Measurements from ENCODE around the gene PTPRD.

Gene PTPRD

GRCh38 chr9:8431505-8431904 is 2181.3 kb downstream of the PTPRD start:
- in situ Hi-C loops (cut with MboI; ENCODE audit: low sequenced_read_pairs): no loop called here

GRCh38 chr9:8430945-8431344 is 2181.9 kb downstream of the PTPRD start:
- in situ Hi-C loops (cut with MboI; ENCODE audit: low sequenced_read_pairs): no loop called here

GRCh38 chr9:8429768-8430167 is 2183.0 kb downstream of the PTPRD start:
- in situ Hi-C loops (cut with MboI; ENCODE audit: low sequenced_read_pairs): no loop called here

GRCh38 chr9:8429157-8429556 is 2183.6 kb downstream of the PTPRD start:
- in situ Hi-C loops (cut with MboI; ENCODE audit: low sequenced_read_pairs): no loop called here

GRCh38 chr9:8428389-8428788 is 2184.4 kb downstream of the PTPRD start:
- in situ Hi-C loops (cut with MboI; ENCODE audit: low sequenced_read_pairs): no loop called here

- in situ Hi-C loops (cut with MboI; ENCODE audit: low sequenced_read_pairs): no loop called here
Observed at GRCh38 chr9:8424786-8425410, 2187.9 kb downstream of the PTPRD start.

- in situ Hi-C loops (cut with MboI; ENCODE audit: low sequenced_read_pairs): no loop called here
Observed at GRCh38 chr9:8420416-8420815, 2192.4 kb downstream of the PTPRD start.

- in situ Hi-C loops (cut with MboI; ENCODE audit: low sequenced_read_pairs): no loop called here
Observed at GRCh38 chr9:8419596-8420275, 2193.1 kb downstream of the PTPRD start.

- in situ Hi-C loops (cut with MboI; ENCODE audit: low sequenced_read_pairs): no loop called here
Observed at GRCh38 chr9:8417341-8417740, 2195.5 kb downstream of the PTPRD start.

GRCh38 chr9:8412327-8412726 is 2200.5 kb downstream of the PTPRD start:
- in situ Hi-C loops (cut with MboI; ENCODE audit: low sequenced_read_pairs): no loop called here

GRCh38 chr9:8408575-8409190 is 2204.1 kb downstream of the PTPRD start:
- in situ Hi-C loops (cut with MboI; ENCODE audit: low sequenced_read_pairs): no loop called here

GRCh38 chr9:8401961-8402705 is 2210.7 kb downstream of the PTPRD start:
- in situ Hi-C loops (cut with MboI; ENCODE audit: low sequenced_read_pairs): no loop called here

GRCh38 chr9:8400378-8400777 is 2212.4 kb downstream of the PTPRD start:
- in situ Hi-C loops (cut with MboI; ENCODE audit: low sequenced_read_pairs): no loop called here

- in situ Hi-C loops (cut with MboI; ENCODE audit: low sequenced_read_pairs): no loop called here
Observed at GRCh38 chr9:8395022-8395421, 2217.8 kb downstream of the PTPRD start.

GRCh38 chr9:8394341-8394740 is 2218.5 kb downstream of the PTPRD start:
- in situ Hi-C loops (cut with MboI; ENCODE audit: low sequenced_read_pairs): no loop called here

- in situ Hi-C loops (cut with MboI; ENCODE audit: low sequenced_read_pairs): no loop called here
Observed at GRCh38 chr9:8392866-8393265, 2219.9 kb downstream of the PTPRD start.

- in situ Hi-C loops (cut with MboI; ENCODE audit: low sequenced_read_pairs): no loop called here
Observed at GRCh38 chr9:8391566-8391965, 2221.2 kb downstream of the PTPRD start.

GRCh38 chr9:8391132-8391531 is 2221.7 kb downstream of the PTPRD start:
- in situ Hi-C loops (cut with MboI; ENCODE audit: low sequenced_read_pairs): no loop called here

- in situ Hi-C loops (cut with MboI; ENCODE audit: low sequenced_read_pairs): no loop called here
Observed at GRCh38 chr9:8390571-8390970, 2222.2 kb downstream of the PTPRD start.

GRCh38 chr9:8389531-8389930 is 2223.3 kb downstream of the PTPRD start:
- in situ Hi-C loops (cut with MboI; ENCODE audit: low sequenced_read_pairs): no loop called here

GRCh38 chr9:8388132-8388531 is 2224.7 kb downstream of the PTPRD start:
- in situ Hi-C loops (cut with MboI; ENCODE audit: low sequenced_read_pairs): no loop called here

- in situ Hi-C loops (cut with MboI; ENCODE audit: low sequenced_read_pairs): no loop called here
Observed at GRCh38 chr9:8384091-8384490, 2228.7 kb downstream of the PTPRD start.
